Non-pigmented ciliary epithelial cell (primary cell): Measurements from ENCODE around the gene ADAMTSL1.

Experiments used
- DNase-seq: peaks from one replicate; pipeline ENCODE4 v3.0.0-alpha.2; 2010; ENCODE audit warnings: low read depth

The ADAMTSL1 gene

DNA sequence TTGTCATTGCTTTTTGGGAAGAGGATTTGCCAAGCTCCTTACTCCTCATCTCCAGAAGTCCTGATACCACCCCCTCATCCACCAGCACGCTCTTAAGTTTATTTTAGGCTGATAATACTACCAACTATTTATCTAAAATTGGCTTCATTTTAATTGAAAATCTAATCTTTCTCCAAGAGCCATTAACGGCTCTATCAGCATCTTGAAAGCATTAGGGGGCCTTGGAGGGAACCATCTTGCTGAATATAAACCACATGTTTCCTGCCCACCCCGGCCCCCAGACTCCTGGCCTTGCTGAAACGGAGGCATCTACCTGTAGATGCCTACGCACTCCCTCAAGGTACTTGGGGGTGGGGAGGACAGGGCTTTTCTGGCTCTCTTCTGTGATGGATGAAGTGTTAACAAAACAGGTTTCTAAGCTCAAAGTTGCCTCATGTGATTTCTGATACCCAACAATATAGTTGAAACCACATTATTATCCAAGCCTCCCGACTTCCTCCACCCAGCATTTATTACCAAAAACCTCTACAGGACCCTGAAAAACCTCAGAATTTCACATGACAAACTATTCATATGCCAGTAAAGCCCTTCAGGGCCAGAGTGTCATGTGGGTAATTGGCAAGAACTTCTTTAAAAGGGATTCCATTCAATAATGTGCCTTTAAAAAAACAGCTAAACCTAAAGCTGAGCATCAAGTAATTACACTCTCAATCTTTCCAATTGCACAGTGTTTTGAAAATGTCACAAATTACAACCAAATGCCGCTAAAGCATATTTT, 462.3 kb downstream of the ADAMTSL1 start:
- no peak for DNase-seq

DNA sequence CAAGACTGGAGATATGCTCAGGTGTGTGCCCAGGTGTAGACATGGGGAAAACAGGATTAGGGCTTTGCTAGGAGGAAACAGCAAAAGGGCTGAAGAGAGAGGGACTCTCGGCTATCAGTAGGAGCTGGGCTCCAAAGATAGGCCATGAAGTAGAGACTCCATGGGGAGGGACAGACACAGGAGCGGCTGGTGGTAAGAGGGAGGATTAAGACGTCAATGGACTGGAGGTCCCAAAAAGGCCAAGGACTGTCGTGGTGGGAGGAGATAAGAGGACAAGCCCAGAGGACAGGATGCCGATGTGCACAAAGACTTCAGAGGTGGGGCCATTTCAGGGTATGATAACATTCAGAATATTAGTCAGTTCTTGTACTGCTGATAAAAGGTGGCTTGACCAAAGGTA, 466.0 kb downstream of the ADAMTSL1 start:
- DNase-seq: no peak

DNA sequence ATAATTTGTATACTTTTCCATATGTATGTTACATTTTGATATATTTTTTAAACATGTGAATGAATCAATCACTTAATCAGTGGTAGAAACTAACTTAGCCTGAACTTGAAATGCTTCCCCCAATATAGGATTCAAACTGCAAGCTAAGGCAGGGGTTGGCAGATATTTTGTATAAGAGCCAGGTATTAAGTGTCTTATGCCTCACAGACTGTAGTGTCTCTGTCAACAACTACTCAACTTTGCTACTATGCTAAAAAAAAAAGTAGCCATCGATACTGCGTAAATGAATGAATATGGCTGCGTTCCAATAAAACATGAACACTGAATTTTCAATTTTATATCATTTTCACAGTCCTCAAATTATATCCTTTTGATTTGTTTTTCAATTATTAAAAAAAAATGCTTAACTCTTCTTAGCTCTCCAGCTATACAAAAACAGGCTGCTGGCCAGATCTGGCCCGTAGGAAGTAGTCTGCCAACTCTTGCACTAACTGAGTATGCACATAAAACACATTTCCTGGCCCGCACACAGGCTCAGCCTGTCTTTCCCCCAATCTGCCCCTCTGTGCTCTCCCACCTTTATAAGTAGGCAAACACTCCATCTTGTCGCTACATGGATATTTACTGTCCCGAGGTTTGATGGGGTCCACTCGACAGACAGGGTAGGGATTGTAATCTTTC, 467.2 kb downstream of the ADAMTSL1 start:
- no peak for DNase-seq

DNA sequence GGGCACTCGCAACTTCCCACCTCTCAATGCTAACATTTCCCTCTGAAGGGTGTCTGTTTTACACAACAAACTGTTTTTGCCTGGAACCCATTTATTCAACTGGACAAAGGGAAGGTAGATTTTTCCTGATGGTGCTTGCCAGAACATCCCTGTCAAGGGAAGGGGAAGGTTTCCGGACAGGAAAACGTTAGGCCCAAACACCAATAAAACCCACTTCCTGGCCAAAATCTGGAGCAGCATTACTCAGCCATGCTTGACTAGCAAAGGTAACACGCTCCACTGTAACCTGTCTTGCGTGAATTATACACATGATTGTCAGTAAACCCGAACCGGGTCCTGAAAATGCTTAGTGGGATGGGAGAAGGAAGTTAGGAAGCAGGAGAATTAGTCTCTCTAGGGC, 468.8 kb downstream of the ADAMTSL1 start:
- DNase-seq: no peak

DNA sequence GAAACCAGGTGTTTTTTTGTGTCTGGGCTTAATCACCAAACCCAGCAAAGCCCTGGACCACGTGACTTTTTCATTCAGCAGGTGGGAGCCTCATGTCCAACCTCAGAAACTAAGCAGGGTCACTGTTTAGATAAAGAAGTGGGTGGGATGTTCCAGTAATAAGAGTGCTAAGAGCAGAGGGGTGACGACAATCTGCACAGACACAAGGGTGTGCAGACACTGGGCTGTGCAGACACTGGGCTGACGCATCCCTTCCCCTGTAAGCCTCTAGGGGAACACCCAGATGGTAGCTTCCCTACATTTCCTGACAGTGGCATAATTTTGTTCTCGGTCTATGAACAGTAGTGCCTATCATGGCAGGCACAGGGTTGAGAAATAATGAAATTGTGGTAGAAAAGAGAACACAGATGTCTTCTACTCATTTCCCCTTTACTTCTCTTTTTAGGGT, 474.0 kb downstream of the ADAMTSL1 start:
- DNase-seq: no peak

DNA sequence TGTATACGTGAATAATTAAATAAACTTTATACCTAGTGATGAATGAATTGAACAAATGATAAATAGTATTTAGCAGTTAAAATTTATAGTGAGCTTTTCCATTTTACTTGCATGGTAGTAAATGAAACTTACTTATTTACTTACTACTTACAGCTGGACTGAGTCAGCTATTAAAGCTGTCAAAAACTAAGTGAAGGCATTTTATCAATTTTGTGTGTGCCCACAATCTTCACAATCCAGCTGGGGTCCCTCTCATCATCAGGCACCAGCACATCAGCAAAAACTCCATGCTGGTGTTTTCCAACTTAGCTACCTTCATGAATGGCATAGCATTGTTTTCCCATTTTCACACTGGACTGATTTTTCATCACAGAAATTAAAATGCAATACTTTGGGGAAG, 478.0 kb downstream of the ADAMTSL1 start:
- DNase-seq: no peak

DNA sequence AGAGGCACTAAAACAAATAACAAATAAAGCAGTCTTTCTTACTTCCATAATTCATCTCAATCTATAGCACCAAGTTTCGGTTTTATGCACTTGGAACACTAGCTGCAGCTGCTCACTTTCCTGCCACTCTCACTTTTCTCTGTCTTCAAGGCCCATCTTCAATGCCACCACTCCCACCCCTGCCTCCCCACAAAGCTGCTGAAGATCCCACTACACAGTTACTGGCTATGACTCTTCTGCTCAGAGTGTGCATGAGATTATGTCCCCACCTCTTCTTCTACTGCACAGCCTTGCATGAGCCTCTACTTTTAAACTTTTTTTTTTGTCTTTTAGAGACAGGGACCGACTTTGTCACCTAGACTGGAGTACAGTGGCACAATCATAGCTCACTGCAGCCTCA, 481.7 kb downstream of the ADAMTSL1 start:
- no peak for DNase-seq
